K562 (cell line): ENCODE data around the gene RIIAD1.

Source experiments
- BRCA1 ChIP-seq, 2 experiments: fragments of 450-650 bp in 1 of 2; sonication (generic) in 1 of 2; formaldehyde crosslinking in 1 of 2; IDR thresholded peaks; 2 replicates each; pipeline versions ENCODE4 v1.5.0 to v1.6.1; 2017 to 2020; ENCODE audit warnings: mild to moderate bottlenecking in 1 of 2, missing genetic modification reagents in 1 of 2
- EZH2 ChIP-seq: IDR thresholded peaks from 2 replicates; pipeline ENCODE4 v1.6.1; 2012; ENCODE audit warnings: low read depth, mild to moderate bottlenecking, inconsistent platforms, low read length, borderline replicate concordance
- HCFC1 ChIP-seq: IDR thresholded peaks from 2 replicates; pipeline ENCODE4 v1.6.1; 2012; ENCODE audit warnings: low read depth, low read length, improper control_type of control experiment
- NR3C1 ChIP-seq: sonication (generic); formaldehyde crosslinking; IDR thresholded peaks from 2 replicates; pipeline ENCODE4 v1.8.1; 2022; ENCODE audit warnings: missing genetic modification reagents
- POLR2A ChIP-seq: fragments of 450-650 bp; conservative IDR thresholded peaks from 2 replicates; pipeline ENCODE4 v1.6.1; 2016
- RAD21 ChIP-seq, 2 experiments: fragments of 250-450 bp in 1 of 2; fragments of 450-650 bp in 1 of 2; sonication (Bioruptor Pico) in 1 of 2; formaldehyde crosslinking in 1 of 2; IDR thresholded peaks in 1 of 2; conservative IDR thresholded peaks in 1 of 2; 2 replicates each; pipeline versions ENCODE4 v1.4.0 to v1.8.0; 2020 to 2022; ENCODE audit warnings: mild to moderate bottlenecking in 2 of 2, moderate library complexity in 1 of 2
- RFX5 ChIP-seq: IDR thresholded peaks from 2 replicates; pipeline ENCODE4 v1.6.1; 2011; ENCODE audit warnings: low read depth, mild to moderate bottlenecking, improper control_type of control experiment, low read length
- TF ChIP-seq, protein P1 (sequence below): sonication (generic); formaldehyde crosslinking; IDR thresholded peaks from 2 replicates; pipeline ENCODE4 v1.4.0; 2020; ENCODE audit warnings: mild to moderate bottlenecking, missing genetic modification reagents
- TF ChIP-seq, protein P2 (sequence below), 3 experiments: IDR thresholded peaks in 2 of 3; conservative IDR thresholded peaks in 1 of 3; 2 replicates each; pipeline ENCODE4 v1.5.1; 2011 to 2012; ENCODE audit warnings: low read length in 3 of 3, mild to moderate bottlenecking in 3 of 3, control low read depth in 2 of 3, improper control_type of control experiment in 1 of 3, inconsistent platforms in 1 of 3, low read depth in 1 of 3, mixed read lengths in 1 of 3, moderate library complexity in 1 of 3; ENCODE audit not compliant: insufficient read depth in 2 of 3

DNA sequence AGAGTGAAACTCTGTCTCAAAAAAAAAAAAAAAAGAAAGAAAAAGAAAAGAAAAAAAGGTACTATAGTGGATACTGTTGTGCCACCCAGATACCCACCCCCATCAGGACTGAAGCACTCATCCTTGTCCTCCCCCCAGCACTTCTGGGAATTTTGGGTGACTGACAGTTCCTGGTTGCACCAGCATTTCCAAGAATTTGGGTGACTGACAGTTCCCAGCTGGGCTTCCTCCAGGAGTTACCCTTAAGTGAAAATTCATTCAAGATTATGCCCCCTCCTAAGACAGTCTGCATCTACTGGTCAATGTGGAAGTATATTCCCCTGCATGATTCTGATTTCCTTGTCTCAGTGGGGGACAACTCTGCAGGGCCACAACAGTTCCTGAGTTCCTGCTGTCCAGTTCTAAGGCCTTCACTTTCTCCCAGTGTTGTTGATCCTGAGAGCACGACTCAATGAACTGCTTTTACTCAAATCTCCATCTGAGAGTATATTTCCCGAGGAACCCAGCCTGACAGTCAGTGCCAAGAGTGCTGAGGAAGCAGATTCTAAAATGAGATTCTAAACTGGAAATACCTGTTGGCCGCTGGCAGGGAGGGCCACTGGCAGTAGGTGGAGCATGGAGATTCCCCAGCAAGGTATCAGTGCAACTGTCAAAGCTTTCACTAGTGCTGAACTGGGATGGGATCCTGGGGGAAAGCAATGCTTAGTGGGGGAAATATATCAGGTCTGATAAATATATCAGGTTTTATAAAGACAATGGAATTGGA lies 18.5 kb downstream of the RIIAD1 start:
- TF ChIP-seq POLR2A (no peak), BRCA1 (IDR thresholded peaks at IDR 0.05) (no peak), BRCA1 (CRISPR knock-in tag; IDR thresholded peaks at IDR 0.05) (no peak), EZH2 (no peak), NR3C1 (no peak), RAD21 (CRISPR knock-in tag; conservative IDR thresholded peaks at IDR 0.05 in 1 of 2, IDR thresholded peaks at IDR 0.05 in 1 of 2) (no peak), RFX5 (no peak), HCFC1 (no peak)
- TF ChIP-seq, protein P1, sequence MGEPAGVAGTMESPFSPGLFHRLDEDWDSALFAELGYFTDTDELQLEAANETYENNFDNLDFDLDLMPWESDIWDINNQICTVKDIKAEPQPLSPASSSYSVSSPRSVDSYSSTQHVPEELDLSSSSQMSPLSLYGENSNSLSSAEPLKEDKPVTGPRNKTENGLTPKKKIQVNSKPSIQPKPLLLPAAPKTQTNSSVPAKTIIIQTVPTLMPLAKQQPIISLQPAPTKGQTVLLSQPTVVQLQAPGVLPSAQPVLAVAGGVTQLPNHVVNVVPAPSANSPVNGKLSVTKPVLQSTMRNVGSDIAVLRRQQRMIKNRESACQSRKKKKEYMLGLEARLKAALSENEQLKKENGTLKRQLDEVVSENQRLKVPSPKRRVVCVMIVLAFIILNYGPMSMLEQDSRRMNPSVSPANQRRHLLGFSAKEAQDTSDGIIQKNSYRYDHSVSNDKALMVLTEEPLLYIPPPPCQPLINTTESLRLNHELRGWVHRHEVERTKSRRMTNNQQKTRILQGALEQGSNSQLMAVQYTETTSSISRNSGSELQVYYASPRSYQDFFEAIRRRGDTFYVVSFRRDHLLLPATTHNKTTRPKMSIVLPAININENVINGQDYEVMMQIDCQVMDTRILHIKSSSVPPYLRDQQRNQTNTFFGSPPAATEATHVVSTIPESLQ (CRISPR knock-in tag): no peak
- TF ChIP-seq, protein P2, sequence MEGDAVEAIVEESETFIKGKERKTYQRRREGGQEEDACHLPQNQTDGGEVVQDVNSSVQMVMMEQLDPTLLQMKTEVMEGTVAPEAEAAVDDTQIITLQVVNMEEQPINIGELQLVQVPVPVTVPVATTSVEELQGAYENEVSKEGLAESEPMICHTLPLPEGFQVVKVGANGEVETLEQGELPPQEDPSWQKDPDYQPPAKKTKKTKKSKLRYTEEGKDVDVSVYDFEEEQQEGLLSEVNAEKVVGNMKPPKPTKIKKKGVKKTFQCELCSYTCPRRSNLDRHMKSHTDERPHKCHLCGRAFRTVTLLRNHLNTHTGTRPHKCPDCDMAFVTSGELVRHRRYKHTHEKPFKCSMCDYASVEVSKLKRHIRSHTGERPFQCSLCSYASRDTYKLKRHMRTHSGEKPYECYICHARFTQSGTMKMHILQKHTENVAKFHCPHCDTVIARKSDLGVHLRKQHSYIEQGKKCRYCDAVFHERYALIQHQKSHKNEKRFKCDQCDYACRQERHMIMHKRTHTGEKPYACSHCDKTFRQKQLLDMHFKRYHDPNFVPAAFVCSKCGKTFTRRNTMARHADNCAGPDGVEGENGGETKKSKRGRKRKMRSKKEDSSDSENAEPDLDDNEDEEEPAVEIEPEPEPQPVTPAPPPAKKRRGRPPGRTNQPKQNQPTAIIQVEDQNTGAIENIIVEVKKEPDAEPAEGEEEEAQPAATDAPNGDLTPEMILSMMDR (IDR thresholded peaks at IDR 0.05 in 2 of 3, conservative IDR thresholded peaks at IDR 0.05 in 1 of 3; ENCODE audit: insufficient read depth in 2 of 3, low read depth in 1 of 3, low read length in 3 of 3): no peak
